HG03135 (cell line): ENCODE results near the gene RERE.
"Not testable (repeated sequence)": the region's sequence is repeated elsewhere in the genome, so short reads cannot be mapped to it uniquely, and the experiment has no call there.

Source experiments
- ATAC-seq: cut with Tn5 transposase; IDR thresholded peaks from one replicate; pipeline ENCODE4 v1.9.1; 2021; ENCODE audit warnings: mild to moderate bottlenecking, moderate library complexity; ENCODE audit not compliant: unreplicated experiment

Gene RERE

GRCh38 chr1:8698012-8698630 lies 119.3 kb downstream of the RERE start:
- ATAC-seq, result no peak

GRCh38 chr1:8695442-8695841 lies 122.0 kb downstream of the RERE start:
- not testable (repeated sequence) for ATAC-seq

GRCh38 chr1:8693107-8693506 lies 124.3 kb downstream of the RERE start:
- no peak for ATAC-seq

- ATAC-seq, result no peak
Observed at GRCh38 chr1:8691662-8692061, 125.8 kb downstream of the RERE start.

GRCh38 chr1:8690253-8690525 lies 127.3 kb downstream of the RERE start:
- ATAC-seq, result no peak

- no peak for ATAC-seq
Observed at GRCh38 chr1:8689431-8690252, 127.8 kb downstream of the RERE start.

GRCh38 chr1:8687538-8687937 lies 129.9 kb downstream of the RERE start:
- no peak for ATAC-seq

GRCh38 chr1:8687039-8687438 lies 130.4 kb downstream of the RERE start:
- ATAC-seq, result no peak

GRCh38 chr1:8685463-8685862 lies 132.0 kb downstream of the RERE start:
- ATAC-seq, result no peak

- no peak for ATAC-seq
Observed at GRCh38 chr1:8684590-8684989, 132.8 kb downstream of the RERE start.

GRCh38 chr1:8682573-8682972 lies 134.9 kb downstream of the RERE start:
- no peak for ATAC-seq

GRCh38 chr1:8681911-8682310 lies 135.5 kb downstream of the RERE start:
- no peak for ATAC-seq

GRCh38 chr1:8680664-8681650 lies 136.5 kb downstream of the RERE start:
- ATAC-seq, result no peak

GRCh38 chr1:8679929-8680663 lies 137.3 kb downstream of the RERE start:
- no peak for ATAC-seq

GRCh38 chr1:8679395-8679800 lies 138.0 kb downstream of the RERE start:
- ATAC-seq, result no peak

- no peak for ATAC-seq
Observed at GRCh38 chr1:8678673-8679394, 138.6 kb downstream of the RERE start.

GRCh38 chr1:8677782-8678181 lies 139.7 kb downstream of the RERE start:
- no peak for ATAC-seq

GRCh38 chr1:8676813-8677212 lies 140.6 kb downstream of the RERE start:
- ATAC-seq, result no peak

GRCh38 chr1:8676072-8676471 lies 141.4 kb downstream of the RERE start:
- ATAC-seq, result no peak

GRCh38 chr1:8674912-8675311 lies 142.5 kb downstream of the RERE start:
- no peak for ATAC-seq
